GM21786 (cell line): ENCODE results near the gene PRKCE.
A peak's percentile ranks its signal among the peaks of the same experiment; 100 is the strongest.

Source experiments
- ATAC-seq: cut with Tn5 transposase; IDR thresholded peaks from one replicate; pipeline ENCODE4 v1.9.1; 2021; ENCODE audit not compliant: unreplicated experiment

PRKCE gene

DNA sequence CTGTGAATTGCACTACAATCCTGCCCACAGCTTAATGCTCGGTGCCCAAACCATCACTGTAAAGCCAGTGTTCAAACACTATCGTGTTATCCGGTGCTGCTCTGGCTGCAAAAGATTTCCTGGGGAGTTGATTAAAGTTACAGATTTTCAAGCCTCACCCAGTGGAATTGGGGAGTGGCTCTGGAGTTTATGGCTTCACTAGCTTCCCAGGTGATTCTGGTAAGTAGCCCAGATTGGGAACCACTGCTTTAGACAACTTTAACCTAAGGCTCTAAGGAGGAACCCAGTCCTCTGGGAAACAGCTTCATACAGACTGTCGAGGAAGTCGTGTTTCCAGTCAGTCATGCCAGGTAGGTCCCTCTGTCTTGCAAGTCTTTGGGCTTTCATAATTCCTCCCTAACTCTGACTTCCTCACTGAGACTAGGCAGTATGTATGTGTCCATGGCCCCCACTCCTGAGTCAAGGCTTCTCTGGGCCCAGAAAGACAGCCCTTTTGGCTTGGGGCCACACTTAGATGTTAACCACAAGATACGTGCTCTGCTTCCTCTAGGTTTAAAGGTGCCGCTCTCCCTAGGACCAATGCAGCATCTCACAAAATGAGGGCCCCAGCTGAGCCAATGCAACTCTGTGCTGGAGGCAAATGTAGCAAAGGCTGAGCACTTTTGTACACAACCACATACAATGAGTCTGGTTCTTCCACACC lies 299.7 kb downstream of the PRKCE start:
- no peak for ATAC-seq

GRCh38 chr2:45952591-45952990 lies 301.1 kb downstream of the PRKCE start:
- no peak for ATAC-seq

GRCh38 chr2:45953376-45954027 lies 302.0 kb downstream of the PRKCE start:
- ATAC-seq = no peak

DNA sequence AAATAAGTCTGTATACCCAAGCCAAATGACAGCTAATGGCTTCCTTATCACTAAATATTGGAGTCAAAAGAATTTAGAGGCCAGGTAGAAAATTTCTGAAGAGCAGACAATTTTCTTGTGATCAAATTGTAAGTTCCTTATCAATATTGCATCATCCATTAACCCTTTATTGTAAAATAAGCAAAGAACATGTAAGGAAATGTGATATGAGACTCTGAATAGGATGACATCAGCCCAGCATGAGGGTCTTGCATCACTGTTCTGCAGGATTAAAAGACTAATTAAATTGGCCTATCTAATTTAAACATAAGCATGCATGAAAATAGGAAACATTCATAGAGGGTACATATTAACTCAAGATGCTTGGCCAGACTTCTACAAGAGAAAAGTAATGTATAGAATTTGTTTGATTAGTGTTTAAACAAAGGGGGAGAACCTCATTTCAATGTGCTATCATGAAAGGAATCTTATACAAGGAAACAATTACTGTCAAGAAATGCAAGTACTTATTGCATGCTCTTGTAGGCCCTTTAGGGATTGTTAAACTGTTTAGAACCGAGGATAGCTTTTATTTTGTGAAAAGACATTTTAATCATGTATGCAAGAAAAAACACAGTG lies 302.9 kb downstream of the PRKCE start:
- no peak for ATAC-seq

DNA sequence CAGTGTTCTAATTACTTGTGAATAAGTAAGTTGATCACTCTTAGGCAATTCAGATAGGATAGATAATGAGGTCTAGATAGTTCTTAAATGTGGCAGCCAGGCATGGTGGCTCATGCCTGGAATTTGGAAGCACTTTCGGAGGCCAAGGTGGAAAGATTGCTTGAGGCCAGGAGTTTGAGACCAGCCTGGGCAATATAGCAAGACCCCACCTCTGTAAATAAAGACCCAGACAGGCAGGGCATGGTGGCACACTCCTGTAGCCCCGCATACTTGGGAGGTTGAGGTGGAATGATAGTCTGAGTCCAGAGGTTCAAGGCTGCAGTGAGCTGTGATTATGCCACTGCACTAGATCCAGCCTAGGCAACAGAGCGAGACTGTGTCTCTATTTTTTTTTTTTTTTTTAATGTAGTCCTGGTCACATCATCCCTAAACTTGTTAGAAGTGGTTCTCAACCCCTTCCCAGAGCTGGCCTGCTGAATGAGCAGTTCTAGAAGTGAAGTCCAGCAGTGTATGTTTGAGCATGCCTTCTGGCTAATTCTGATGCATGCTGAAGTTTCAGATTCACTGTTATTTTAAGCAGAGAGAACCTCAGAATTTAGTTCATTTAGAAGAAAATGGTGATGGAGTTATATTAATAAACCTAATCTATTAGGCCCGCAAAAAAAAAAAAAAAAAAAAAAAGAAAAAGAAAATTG lies 306.2 kb downstream of the PRKCE start:
- no peak for ATAC-seq

DNA sequence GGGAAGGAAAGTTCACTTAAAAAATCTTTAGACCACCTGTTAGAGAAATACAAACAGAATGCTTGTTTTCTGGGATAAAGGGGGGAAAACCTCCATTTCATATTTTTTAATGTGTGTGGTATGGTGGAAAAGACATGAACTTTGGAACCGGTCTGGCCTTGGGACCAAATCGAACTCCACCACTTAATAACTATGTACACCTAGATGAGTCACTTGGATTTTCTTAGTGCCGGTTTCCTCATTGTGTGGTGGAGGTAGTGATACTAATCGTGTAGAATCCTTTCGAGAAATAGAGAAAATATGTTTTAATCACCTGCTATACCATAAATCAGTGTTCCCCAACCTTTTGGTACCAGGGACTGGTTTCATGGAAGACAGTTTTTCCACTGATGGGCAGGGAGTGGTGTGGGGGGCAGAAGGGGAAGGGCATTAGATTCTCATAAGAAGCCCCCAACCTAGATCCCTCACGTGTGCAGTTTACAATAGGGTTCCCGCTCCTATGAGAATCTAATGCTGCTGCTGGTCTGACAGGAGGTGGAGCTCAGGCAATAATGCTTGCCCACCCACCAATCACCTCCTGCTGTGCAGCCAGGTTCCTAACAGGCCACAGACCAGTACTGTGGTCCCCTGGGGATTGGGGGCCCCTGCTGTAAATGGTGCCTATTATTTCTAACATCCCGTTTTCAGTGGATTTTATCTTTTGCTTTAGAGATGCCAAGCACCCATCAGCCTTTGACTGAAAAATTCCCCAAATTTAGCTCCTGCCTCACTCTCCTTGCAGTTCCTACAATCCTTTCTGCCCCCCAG lies 308.8 kb downstream of the PRKCE start:
- no peak for ATAC-seq

DNA sequence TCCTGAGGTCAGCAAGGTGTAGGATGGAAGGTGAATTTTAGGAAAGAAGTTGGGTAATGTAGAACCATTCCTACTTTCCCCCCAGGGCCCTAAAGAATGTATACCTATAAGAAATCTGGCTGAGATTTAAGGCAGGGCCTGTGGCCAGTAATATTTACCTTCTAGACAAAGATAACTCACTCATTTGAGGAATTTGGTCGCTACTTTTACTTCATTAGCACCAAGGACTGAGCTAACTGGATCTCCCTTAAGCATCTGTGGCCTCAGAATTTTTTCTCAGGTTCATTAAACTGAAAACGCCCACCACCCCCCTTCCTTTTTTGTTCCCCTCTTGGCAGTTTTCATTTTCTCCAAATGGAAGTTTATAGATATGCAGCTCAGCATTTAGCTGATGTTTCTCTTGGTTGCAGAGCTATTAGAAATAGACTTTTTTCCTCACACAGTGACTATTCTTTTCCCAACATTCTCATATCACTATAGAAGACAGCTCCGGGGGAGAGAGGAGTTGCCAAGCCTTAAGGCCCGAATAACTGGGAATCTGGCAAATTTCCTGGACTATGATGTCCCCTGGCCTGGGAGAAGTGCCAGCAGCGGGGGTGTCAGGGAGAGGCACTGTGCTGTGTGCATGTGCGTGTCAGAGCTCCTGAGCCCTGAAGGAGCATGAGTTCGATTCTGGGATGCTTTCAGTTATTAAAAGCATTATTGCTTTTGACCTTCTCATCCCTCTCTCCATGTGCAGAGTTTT lies 310.9 kb downstream of the PRKCE start:
- no peak for ATAC-seq

GRCh38 chr2:45963816-45964215 lies 312.3 kb downstream of the PRKCE start:
- ATAC-seq = no peak

GRCh38 chr2:45964223-45964841 lies 312.9 kb downstream of the PRKCE start:
- no peak for ATAC-seq

GRCh38 chr2:45964906-45965305 lies 313.4 kb downstream of the PRKCE start:
- no peak for ATAC-seq

DNA sequence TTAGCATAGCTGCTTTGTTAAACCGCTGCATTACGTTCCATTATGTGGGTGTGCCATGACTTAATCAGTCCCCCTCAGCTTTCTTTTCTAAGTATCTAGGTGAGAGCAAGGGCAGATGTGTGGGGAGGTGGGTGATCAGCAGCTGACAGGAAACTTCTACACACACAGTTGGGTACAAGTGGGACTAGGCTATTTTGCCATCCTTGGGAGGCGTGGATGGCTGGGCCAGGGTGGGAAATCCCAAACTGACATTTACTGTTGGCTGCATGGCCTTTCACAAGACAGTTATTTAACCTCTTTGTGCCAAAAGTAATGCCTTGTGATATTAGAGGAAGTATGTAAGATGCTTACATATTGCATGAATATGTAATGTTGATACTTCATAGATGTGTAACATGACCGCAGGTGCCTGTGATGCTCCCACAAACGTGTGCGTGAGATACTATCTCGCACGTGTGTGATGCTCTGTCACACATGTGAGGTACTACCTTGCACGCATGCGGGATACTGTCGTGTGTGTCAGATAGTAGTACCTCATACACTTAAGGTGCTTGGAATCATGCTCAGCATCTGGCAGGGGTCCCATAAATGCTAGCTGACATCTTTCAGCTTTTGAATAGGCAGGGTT lies 314.5 kb downstream of the PRKCE start:
- no peak for ATAC-seq

DNA sequence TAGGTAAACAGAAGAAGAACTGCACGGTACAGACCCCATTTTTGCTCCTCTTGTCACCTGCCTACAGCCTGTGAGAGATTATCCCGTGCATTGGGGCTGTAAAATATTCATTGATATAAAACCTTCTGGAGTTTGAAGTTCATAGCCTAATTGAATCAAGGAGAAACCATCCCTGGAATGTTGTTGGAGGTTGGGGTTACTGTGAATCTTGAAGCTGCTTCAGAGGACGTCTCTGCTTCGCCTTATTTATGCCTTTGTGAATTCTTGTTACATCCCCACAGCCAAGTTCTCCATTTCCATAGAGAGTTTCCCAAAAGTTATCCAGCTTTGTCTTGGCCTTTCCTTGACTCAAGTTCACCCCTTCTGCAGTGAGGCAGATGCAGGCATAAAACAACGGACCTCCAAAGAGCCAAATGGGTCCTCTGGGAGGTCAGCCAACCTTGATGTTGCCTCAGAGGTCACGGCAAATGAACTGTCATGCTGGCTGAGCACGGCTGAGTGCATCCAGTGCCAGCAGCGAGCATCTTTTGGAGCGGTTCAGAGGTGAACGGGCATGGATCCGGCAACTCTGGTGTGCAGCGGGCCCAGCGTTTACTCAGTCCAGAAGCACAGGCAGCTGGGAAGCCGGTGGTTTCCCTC lies 317.6 kb downstream of the PRKCE start:
- ATAC-seq = no peak

- no peak for ATAC-seq
Measured at GRCh38 chr2:45973426-45973825, 322.0 kb downstream of the PRKCE start.

GRCh38 chr2:45974056-45974455 lies 322.6 kb downstream of the PRKCE start:
- ATAC-seq = peak; percentile 90

DNA sequence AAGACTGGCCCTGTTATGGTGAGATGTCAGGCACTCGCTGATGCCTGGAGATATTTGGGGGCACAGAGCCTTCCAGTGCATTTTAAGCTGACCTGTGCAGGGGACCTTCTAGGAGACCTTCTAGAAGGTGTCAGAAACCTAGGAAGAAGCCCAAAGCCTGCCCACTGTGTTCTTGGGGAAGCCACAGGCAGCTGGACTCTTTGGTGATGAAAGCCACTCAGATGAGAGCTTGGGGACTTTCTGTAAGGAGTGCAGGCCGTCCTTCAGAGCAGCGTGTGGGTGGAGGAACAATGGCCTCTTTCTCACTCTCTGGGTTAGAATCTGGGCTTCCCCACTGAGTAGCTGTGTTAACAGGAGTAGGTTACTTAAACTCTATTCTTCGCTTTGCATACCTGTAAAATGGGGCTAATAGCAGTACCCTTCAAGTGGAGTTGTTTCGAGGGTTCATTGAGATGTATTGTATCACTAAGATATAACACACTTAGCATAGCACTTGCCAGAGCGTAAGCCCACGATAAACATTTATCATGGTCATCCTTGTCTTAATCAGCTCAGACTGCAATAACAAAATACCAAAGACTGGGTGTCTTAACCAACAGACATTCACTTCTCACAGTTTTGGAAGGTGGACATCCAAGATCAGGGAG lies 323.4 kb downstream of the PRKCE start:
- peak; percentile 63 for ATAC-seq

- no peak for ATAC-seq
Measured at GRCh38 chr2:45975752-45976517, 324.5 kb downstream of the PRKCE start.

DNA sequence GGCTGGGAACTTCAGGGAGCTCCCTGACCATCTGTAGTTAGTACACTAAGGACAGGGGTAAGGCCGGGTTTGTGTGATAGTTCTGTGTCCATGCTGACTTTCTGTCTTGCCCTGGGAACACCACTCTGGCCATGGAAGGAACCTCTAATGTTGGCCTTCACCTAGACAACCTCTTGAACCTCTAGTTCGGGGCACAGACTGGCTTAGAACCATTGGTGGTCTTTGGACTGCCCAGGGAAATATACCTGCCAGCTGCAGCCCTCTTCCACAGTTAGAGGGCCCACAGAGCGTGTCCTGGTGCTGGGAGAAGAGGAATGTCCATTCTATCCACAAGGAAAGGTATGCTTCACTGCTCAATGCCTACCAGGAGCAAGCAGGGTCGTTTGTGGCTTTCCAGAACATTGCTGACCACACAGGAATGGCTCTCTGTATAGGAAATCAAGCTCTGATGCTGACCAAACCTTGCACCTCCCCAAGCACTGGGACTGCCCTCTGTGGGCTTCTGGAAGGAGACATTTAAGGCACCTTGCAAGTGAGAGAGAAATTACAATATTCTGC lies 326.9 kb downstream of the PRKCE start:
- ATAC-seq = no peak
